SK-N-MC (cell line): ENCODE measurements around the gene RPP30.

Experiments
- EZH2 ChIP-seq: fragments of 200-600 bp; sonication (generic); IDR thresholded peaks from one replicate; pipeline ENCODE4 v1.6.1; 2017; ENCODE audit warnings: antibody characterized with exemption
- FOXP2 ChIP-seq: optimal IDR thresholded peaks from 2 replicates; pipeline ENCODE3; 2011; ENCODE audit warnings: mild to moderate bottlenecking, moderate library complexity; ENCODE audit not compliant: insufficient read depth; ENCODE audit errors: extremely low read length, control extremely low read depth
- POLR2AphosphoS5 ChIP-seq: IDR thresholded peaks from 2 replicates; pipeline ENCODE4 v1.6.1; 2012; ENCODE audit warnings: mild to moderate bottlenecking, low read depth, low read length, borderline replicate concordance

DNA sequence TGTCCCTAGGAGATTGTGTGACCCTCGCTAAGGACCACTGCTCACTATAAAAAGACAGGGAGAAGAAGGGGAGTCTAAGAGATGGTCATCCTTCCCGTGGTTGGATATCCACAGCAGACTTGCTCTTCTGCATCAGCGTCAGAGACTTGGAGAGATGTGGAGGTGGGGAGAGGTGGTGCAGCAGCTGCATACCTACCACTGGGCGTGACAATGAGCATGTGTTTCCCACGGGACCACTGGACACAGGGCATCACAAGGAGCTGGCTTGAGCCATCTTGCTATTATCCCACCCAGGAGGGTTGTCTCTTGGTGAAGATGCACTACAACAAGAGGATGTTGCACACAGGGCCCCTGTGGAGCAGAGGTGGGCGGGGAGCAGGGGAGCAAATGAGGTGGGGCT is 67.9 kb downstream of the RPP30 start:
- TF ChIP-seq FOXP2 (no peak), POLR2AphosphoS5 (no peak), EZH2 (no peak)
